ENCODE data around the gene RILPL1.
"Not testable (repeated sequence)": the region's sequence is repeated elsewhere in the genome, so short reads cannot be mapped to it uniquely, and the experiment has no call there.

DNA sequence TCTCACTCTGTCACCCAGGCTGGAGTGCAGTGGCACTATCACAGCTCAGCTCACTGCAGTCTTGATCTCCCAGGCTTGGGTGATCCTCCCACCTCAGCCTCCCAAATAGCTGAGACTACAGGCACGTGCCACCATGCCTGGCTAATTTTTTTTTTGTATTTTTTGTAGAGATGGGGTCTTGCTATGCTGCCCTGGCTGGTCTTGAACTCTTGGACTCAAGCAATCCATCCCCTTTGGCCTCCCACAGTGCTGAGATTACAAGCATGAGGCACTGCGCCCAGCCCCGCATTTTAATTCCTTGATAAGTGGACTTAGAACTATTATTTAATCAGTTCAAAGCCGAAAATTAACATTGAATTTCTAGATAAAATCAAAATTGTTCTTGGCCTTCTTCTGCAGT is 45.3 kb upstream of the RILPL1 start:
- not testable (repeated sequence) for TF ChIP-seq CEBPB (IDR thresholded peaks at IDR 0.05; ENCODE audit: low read depth, low read length); RFX5 (IDR thresholded peaks at IDR 0.05; ENCODE audit: low read depth, low read length); RAD21 (IDR thresholded peaks at IDR 0.05; ENCODE audit: low read length); MXI1 (IDR thresholded peaks at IDR 0.05; ENCODE audit: borderline replicate concordance, low read depth, low read length); POLR2A (IDR thresholded peaks at IDR 0.05; ENCODE audit: low read depth, low read length); MAZ (IDR thresholded peaks at IDR 0.05; ENCODE audit: borderline replicate concordance, low read depth, low read length); SMC3 (IDR thresholded peaks at IDR 0.05; ENCODE audit: low read depth, low read length); FOS (IDR thresholded peaks at IDR 0.05; ENCODE audit: low read depth, low read length); BHLHE40 (IDR thresholded peaks at IDR 0.05; ENCODE audit: low read depth, low read length); CHD1 (IDR thresholded peaks at IDR 0.05; ENCODE audit: low read depth, low read length); MAFK (IDR thresholded peaks at IDR 0.05; ENCODE audit: low read depth, low read length)
- TF ChIP-seq, protein P1, sequence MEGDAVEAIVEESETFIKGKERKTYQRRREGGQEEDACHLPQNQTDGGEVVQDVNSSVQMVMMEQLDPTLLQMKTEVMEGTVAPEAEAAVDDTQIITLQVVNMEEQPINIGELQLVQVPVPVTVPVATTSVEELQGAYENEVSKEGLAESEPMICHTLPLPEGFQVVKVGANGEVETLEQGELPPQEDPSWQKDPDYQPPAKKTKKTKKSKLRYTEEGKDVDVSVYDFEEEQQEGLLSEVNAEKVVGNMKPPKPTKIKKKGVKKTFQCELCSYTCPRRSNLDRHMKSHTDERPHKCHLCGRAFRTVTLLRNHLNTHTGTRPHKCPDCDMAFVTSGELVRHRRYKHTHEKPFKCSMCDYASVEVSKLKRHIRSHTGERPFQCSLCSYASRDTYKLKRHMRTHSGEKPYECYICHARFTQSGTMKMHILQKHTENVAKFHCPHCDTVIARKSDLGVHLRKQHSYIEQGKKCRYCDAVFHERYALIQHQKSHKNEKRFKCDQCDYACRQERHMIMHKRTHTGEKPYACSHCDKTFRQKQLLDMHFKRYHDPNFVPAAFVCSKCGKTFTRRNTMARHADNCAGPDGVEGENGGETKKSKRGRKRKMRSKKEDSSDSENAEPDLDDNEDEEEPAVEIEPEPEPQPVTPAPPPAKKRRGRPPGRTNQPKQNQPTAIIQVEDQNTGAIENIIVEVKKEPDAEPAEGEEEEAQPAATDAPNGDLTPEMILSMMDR (conservative IDR thresholded peaks at IDR 0.05; ENCODE audit: low read depth, low read length) = not testable (repeated sequence)
- TF ChIP-seq, protein P2, sequence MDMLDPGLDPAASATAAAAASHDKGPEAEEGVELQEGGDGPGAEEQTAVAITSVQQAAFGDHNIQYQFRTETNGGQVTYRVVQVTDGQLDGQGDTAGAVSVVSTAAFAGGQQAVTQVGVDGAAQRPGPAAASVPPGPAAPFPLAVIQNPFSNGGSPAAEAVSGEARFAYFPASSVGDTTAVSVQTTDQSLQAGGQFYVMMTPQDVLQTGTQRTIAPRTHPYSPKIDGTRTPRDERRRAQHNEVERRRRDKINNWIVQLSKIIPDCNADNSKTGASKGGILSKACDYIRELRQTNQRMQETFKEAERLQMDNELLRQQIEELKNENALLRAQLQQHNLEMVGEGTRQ (IDR thresholded peaks at IDR 0.05; ENCODE audit: low read depth, low read length) = not testable (repeated sequence)
